ENCODE measurements around the gene PPAT.
A peak's percentile ranks its signal among the peaks of the same experiment; 100 is the strongest.

PPAT gene

GRCh38 chr4:56433280-56433679 is 2.1 kb downstream of the PPAT start:
- FAIRE-seq = no peak

GRCh38 chr4:56430203-56430602 is 5.2 kb downstream of the PPAT start:
- no peak for FAIRE-seq

- FAIRE-seq = no peak
Measured at GRCh38 chr4:56427179-56427578, 8.2 kb downstream of the PPAT start.

- no peak for FAIRE-seq
Measured at GRCh38 chr4:56426273-56426672, 9.1 kb downstream of the PPAT start.

- no peak for FAIRE-seq
Measured at GRCh38 chr4:56425518-56425917, 9.9 kb downstream of the PPAT start.

GRCh38 chr4:56424697-56425514 is 10.5 kb downstream of the PPAT start:
- peak; percentile 70 for FAIRE-seq

- no peak for FAIRE-seq
Measured at GRCh38 chr4:56424176-56424575, 11.2 kb downstream of the PPAT start.

- no peak for FAIRE-seq
Measured at GRCh38 chr4:56417396-56417795, 18.0 kb downstream of the PPAT start.

- FAIRE-seq = no peak
Measured at GRCh38 chr4:56416349-56416748, 19.1 kb downstream of the PPAT start.

- FAIRE-seq = no peak
Measured at GRCh38 chr4:56414135-56414670, 21.2 kb downstream of the PPAT start.

GRCh38 chr4:56410247-56411062 is 25.0 kb downstream of the PPAT start:
- FAIRE-seq = peak; percentile 8

- no peak for FAIRE-seq
Measured at GRCh38 chr4:56409511-56410090, 25.8 kb downstream of the PPAT start.

GRCh38 chr4:56408978-56409377 is 26.4 kb downstream of the PPAT start:
- no peak for FAIRE-seq

- no peak for FAIRE-seq
Measured at GRCh38 chr4:56406151-56406550, 29.3 kb downstream of the PPAT start.

- no peak for FAIRE-seq
Measured at GRCh38 chr4:56405016-56405415, 30.4 kb downstream of the PPAT start.

GRCh38 chr4:56400560-56400959 is 34.9 kb downstream of the PPAT start:
- FAIRE-seq = no peak

- no peak for FAIRE-seq
Measured at GRCh38 chr4:56391270-56391669, 44.1 kb downstream of the PPAT start.

- no peak for FAIRE-seq
Measured at GRCh38 chr4:56389558-56389957, 45.9 kb downstream of the PPAT start.

GRCh38 chr4:56388306-56388705 is 47.1 kb downstream of the PPAT start:
- no peak for FAIRE-seq

- peak; percentile 97 for FAIRE-seq
Measured at GRCh38 chr4:56387023-56388001, 48.1 kb downstream of the PPAT start, which contains the start of gene AASDH. Gene AASDH (minus strand): TSS chr4:56387491. CDS start chr4:56384299, 3,192 bp downstream.

GRCh38 chr4:56386091-56386490 is 49.3 kb downstream of the PPAT start:
- FAIRE-seq = no peak

GRCh38 chr4:56375458-56375857 is 60.0 kb downstream of the PPAT start:
- FAIRE-seq = no peak
